Stimulated activated CD4-positive, alpha-beta T cell treated with anti-CD3 and anti-CD28 coated beads, Interleukin-4, amount 100 ng/mL, for 1 hour (primary cell): ENCODE results near the gene IL2RA.
"Not testable (repeated sequence)": the region's sequence is repeated elsewhere in the genome, so short reads cannot be mapped to it uniquely, and the experiment has no call there.

Experiments
- DNase-seq: peaks from one replicate; pipeline ENCODE4 v3.0.0-alpha.2; 2020

Gene IL2RA

GRCh38 chr10:6082496-6083395 lies 20.6 kb upstream of the IL2RA start:
- no peak for DNase-seq

- DNase-seq = no peak
Observed at GRCh38 chr10:6080417-6080973, 18.3 kb upstream of the IL2RA start.

GRCh38 chr10:6079044-6079443 lies 16.9 kb upstream of the IL2RA start:
- no peak for DNase-seq

GRCh38 chr10:6077071-6077675 lies 15.0 kb upstream of the IL2RA start:
- DNase-seq = no peak

GRCh38 chr10:6074489-6075301 lies 12.5 kb upstream of the IL2RA start:
- DNase-seq = no peak

GRCh38 chr10:6072215-6072934 lies 10.2 kb upstream of the IL2RA start:
- no peak for DNase-seq

- DNase-seq = no peak
Observed at GRCh38 chr10:6071181-6072175, 9.3 kb upstream of the IL2RA start.

- peak; percentile 66 for DNase-seq
Observed at GRCh38 chr10:6070660-6071059, 8.5 kb upstream of the IL2RA start.

GRCh38 chr10:6069081-6069931 lies 7.1 kb upstream of the IL2RA start:
- no peak for DNase-seq

- DNase-seq = no peak
Observed at GRCh38 chr10:6068422-6068821, 6.3 kb upstream of the IL2RA start.

- DNase-seq = no peak
Observed at GRCh38 chr10:6068006-6068405, 5.8 kb upstream of the IL2RA start.

GRCh38 chr10:6067457-6067856 lies 5.3 kb upstream of the IL2RA start:
- DNase-seq = no peak

- no peak for DNase-seq
Observed at GRCh38 chr10:6065835-6066234, 3.7 kb upstream of the IL2RA start.

GRCh38 chr10:6065406-6065805 lies 3.2 kb upstream of the IL2RA start:
- no peak for DNase-seq

GRCh38 chr10:6064726-6065125 lies 2.6 kb upstream of the IL2RA start:
- not testable (repeated sequence) for DNase-seq

- DNase-seq = no peak
Observed at GRCh38 chr10:6064119-6064518, 2.0 kb upstream of the IL2RA start.

GRCh38 chr10:6061056-6061455 lies 1.1 kb downstream of the IL2RA start:
- no peak for DNase-seq

GRCh38 chr10:6059506-6059905 lies 2.7 kb downstream of the IL2RA start:
- DNase-seq = no peak

GRCh38 chr10:6058682-6059475 lies 3.3 kb downstream of the IL2RA start:
- no peak for DNase-seq
